HEK293T (cell line): ENCODE measurements around the gene CALML3.

Source experiments
- ARNT ChIP-seq: fragments of 450-650 bp; IDR thresholded peaks from 2 replicates; pipeline ENCODE4 v1.6.1; 2017; ENCODE audit warnings: mild to moderate bottlenecking
- BHLHE40 ChIP-seq: fragments of 450-650 bp; IDR thresholded peaks from 2 replicates; pipeline ENCODE4 v1.6.1; 2016; ENCODE audit warnings: mild to moderate bottlenecking, moderate library complexity, borderline replicate concordance
- CTBP1 ChIP-seq: fragments of 450-650 bp; IDR thresholded peaks from 2 replicates; pipeline ENCODE4 v1.6.1; 2016; ENCODE audit warnings: borderline replicate concordance
- FOXK2 ChIP-seq: fragments of 450-650 bp; IDR thresholded peaks from 2 replicates; pipeline ENCODE4 v1.6.1; 2016; ENCODE audit warnings: mild to moderate bottlenecking
- HDGF ChIP-seq: fragments of 450-650 bp; IDR thresholded peaks from 2 replicates; pipeline ENCODE4 v1.6.1; 2017; ENCODE audit warnings: antibody characterized with exemption, borderline replicate concordance
- LEF1 ChIP-seq: fragments of 450-650 bp; IDR thresholded peaks from 2 replicates; pipeline ENCODE4 v1.6.1; 2017; ENCODE audit warnings: mild to moderate bottlenecking, borderline replicate concordance
- NFRKB ChIP-seq: fragments of 450-650 bp; IDR thresholded peaks from 2 replicates; pipeline ENCODE4 v1.6.1; 2016; ENCODE audit warnings: mild to moderate bottlenecking, moderate library complexity
- TARDBP ChIP-seq: fragments of 450-650 bp; IDR thresholded peaks from 2 replicates; pipeline ENCODE4 v1.6.1; 2016

DNA sequence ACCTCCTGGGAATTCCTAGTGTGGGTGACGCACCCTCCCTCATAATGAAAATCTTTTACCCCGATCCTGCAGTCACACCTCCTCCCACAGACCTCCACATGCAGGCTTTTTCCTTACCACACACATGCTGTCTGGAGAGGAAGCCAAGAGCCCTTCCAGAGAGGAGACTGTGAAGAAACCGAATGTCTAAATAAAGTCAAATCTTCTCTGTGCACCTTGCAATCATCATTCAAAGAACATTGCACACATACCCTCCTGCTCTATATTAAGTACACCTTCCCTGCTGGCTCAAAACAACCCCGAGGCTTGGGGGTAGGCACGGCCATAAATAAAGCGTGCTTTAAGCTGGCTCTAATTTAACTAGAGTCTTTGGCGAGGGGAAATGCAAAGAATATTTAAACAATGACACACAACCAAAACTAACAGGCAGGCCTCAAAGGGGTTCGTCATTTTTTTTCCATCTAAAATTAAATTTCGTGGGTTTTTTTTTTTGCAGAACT is 34.9 kb downstream of the CALML3 start:
- no peak for TF ChIP-seq LEF1
- no peak for TF ChIP-seq FOXK2
- no peak for TF ChIP-seq BHLHE40
- no peak for TF ChIP-seq HDGF
- TF ChIP-seq TARDBP = no peak
- TF ChIP-seq NFRKB = no peak
- no peak for TF ChIP-seq CTBP1
- TF ChIP-seq ARNT = no peak
